RPMI7951 (cell line): ENCODE data around the gene RBM28. TPM values are rescaled to one million over a fixed set of nuclear protein-coding genes. Genes with fewer than 3 reads are reported as not detected.

Source experiments
- DNase-seq: peaks from one replicate; pipeline ENCODE4 v3.0.0-alpha.2; 2012; ENCODE audit warnings: low read depth
- total RNA-seq: library from RNA; depleted of rRNA; stranded (reverse); fragments of >200 nt; shearing (Covaris generic); gene quantifications from 2 replicates; pipeline ENCODE4 v1.2.3, GENCODE V29; 2014; rRNA removed

The RBM28 gene, protein sequence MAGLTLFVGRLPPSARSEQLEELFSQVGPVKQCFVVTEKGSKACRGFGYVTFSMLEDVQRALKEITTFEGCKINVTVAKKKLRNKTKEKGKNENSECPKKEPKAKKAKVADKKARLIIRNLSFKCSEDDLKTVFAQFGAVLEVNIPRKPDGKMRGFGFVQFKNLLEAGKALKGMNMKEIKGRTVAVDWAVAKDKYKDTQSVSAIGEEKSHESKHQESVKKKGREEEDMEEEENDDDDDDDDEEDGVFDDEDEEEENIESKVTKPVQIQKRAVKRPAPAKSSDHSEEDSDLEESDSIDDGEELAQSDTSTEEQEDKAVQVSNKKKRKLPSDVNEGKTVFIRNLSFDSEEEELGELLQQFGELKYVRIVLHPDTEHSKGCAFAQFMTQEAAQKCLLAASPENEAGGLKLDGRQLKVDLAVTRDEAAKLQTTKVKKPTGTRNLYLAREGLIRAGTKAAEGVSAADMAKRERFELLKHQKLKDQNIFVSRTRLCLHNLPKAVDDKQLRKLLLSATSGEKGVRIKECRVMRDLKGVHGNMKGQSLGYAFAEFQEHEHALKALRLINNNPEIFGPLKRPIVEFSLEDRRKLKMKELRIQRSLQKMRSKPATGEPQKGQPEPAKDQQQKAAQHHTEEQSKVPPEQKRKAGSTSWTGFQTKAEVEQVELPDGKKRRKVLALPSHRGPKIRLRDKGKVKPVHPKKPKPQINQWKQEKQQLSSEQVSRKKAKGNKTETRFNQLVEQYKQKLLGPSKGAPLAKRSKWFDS
- 11.7 and 11.8 TPM in 2 replicates for total RNA-seq

DNA sequence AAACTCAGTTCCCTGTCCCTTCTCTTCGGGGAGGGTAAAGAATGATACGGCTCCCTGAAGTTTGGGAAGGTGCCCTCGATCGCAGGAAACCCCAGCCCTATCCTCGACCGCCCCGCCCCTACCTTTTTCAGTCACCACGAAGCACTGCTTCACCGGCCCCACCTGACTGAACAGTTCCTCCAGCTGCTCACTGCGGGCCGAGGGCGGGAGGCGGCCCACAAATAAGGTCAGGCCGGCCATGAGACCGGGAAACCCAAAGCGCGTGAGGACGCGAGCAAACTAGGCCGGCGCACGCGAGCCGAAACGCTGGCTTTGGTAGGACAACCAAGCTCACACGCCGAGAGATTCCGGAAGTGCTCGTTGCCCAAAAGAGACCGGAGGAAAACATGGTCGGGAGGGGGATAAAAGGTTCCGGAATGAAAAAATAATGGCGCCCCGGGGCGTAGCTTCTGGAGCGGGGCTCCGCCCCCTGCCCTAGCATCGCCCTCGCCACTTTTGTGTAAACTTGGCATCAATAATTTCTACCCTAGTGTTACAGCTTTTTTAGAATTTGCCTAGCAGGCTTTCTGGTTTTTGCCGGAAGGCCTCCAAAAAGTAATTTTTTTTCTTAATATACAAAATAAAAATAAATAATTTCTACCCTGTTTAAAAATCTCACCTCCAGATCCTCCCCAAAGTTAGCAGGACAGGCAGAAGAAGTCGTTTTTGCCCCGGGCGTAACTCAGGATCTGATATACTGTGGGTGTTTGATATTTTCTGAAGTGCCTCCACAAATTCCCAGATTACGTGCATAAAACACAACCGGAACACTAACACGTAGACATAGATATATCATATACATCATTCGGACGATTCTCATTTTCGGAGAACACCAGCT is at the start of gene RBM28:
Gene RBM28, minus strand, starts transcription at position 355 of the 877 bp plus-strand sequence. Its CDS starts 115 bp downstream, at position 240.
- DNase-seq, result peak; percentile 92

DNA sequence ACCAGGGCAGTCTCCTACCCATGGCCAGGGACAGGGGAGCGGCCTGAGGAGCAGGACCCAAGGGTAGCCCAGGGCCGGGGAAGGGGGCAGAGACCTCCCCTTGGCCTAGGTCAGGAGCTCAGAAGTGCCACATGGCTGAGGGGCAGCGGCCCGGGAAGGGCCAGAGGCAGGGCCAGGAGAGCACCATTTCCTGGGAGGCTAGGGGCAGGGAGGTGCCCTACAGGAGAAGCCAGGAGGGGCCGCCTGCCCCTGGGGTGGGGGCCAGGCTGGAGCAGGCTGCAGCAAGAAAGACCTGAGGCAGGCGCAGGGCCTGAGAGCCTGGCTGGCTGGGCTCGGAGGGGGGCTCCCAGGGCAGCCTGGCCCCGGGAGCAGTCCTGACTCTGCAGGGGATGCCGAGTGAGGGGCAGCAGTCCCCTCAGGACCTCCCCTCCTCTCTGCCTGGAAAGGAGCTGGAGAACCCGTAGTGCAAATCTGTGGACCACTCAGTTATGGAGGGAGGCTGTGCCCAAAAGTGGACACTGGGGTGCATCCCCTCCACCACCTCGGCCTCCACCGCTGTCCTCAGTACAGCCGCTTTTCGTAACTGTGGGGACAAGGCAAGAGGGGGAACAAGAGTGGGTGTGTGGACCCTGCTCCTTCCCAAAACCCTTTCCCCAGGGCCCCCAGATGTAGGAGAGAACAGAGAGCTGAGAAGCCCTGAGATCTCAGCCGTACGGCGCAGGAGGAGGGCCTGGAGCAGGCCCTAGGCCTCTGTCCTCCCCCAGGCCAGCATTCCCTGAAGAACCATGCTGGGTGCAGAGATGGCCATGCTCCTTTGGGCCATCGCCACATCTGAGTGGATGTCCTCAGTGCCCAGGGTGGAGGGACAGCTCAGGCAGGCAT is 49.0 kb upstream of the RBM28 start:
- no peak for DNase-seq

DNA sequence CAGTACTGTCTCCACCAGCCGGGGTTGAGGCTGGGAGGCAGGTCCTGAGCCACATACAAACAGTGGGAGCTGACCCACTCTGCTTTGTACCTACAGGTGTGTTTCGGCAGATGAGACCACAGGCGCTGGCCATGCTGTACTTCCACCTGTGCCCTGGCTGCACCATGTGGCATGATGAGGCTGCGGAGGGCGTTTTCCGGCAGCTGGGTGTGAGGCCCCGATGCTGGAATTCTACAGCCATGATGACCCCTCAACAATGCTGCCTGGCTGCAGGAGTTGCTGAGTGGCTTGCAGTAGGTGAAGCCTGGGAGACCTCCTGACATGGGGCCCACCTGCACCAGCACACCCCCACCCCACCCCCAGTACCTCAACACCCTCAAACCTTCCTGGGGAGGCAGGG is 48.1 kb upstream of the RBM28 start:
- DNase-seq, result no peak

DNA sequence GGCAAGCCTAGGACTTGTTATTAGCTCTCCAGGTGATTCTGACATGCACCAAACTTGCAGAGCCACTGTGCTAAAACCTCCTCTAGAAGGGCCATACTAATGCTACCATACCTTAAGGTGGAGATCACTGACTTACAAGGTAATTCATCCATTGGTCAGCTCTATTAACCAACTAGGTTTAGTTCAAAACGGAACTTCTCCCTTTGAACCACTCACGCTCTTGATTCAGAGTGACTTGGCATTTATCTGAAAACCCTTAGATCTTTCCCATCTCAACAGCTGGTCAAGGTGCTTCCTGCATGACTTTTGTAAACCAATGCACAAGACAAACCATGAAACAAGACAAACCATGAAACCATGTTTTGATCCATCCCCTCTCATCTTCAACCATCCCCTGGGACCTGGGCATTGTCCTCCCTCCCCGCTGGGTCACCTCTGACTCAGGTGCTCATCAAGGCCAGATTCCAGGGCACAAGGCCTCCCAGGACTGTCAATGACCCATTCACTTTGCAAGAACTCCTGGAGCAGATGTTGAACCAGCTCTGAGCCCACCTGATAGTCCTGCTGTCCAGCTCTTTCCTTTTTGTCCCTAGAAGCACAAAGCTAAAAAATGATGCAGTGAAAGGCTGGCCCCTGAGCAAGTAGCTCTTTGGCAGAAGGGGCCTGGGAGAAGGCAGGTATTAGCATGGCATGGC is 47.3 kb upstream of the RBM28 start:
- no peak for DNase-seq

DNA sequence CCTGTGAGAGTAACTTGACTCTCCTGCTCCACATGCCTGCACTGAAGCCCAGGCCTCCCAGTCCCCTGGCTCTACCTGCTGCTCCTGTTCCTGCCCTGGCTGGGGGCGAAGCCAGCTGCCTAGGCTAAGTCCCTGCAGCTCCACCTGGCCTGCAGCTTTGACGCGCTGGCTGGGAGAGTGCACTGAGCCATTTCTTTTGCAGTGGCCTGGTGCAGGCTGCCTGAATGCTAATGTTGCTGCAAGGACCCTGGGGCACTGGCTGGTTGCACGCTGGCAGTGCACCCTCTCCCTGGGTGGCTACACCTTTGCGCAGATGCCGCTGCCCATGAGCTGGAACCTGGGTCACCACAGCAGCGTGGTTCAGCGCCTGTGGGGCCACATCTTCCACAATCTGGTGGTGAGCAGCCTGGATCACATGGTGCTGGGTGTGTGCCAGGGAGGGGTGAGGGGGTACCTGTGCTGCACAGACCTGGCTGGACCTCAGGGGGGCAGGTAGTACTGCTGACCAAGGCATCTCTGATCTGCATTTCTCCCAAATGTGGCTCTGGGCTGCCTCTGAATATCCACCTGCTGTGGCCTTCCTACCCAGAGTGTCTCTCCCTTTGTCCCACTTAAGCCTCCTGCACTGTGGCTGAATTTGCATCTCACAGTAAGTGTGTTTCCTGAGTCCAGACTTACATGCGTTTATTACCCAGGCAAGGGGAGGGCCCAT is 46.1 kb upstream of the RBM28 start:
- DNase-seq, result no peak

DNA sequence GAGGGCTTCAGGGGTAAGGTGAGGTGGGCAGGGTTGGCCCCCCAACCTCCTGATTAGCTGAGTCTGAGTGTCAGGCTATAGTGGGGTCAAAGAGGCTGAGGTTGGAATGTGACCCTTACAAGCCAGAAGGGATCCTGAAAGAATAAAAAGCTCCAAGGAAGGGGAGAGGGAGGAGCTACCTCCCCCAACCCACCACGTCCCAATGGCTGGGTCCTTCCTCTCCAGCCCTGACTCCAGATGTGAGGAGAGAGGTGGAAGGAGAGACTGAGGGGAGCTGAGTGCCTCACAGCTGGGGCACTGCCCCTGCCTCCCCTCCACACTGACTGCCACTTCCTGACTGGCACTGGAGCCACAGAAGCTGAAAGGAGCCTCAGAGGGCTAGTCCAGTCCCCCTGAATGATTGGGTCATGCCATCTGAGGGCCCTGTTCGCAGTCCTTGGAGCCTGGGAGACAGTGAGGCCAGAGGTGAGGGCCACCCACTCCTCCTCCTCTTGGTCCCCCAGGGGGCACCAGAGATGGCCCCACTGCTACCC is 45.4 kb upstream of the RBM28 start:
- no peak for DNase-seq

DNA sequence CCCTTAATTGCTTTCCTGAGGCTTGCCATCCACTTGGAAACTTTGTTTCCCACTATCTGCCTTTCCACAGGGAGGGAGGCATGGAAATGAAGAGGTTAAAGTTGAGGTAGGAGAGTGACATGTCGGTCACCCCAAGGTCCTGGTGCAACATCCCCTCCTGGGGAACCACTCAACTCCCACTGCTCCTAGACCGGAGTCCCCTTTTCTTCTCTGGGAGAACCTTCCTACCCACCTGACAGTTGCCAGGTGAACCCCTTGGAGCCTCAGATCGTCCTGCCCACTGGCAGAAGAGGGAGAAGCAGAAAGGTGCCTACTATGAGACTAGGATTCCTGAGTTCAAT is 44.4 kb upstream of the RBM28 start:
- no peak for DNase-seq

DNA sequence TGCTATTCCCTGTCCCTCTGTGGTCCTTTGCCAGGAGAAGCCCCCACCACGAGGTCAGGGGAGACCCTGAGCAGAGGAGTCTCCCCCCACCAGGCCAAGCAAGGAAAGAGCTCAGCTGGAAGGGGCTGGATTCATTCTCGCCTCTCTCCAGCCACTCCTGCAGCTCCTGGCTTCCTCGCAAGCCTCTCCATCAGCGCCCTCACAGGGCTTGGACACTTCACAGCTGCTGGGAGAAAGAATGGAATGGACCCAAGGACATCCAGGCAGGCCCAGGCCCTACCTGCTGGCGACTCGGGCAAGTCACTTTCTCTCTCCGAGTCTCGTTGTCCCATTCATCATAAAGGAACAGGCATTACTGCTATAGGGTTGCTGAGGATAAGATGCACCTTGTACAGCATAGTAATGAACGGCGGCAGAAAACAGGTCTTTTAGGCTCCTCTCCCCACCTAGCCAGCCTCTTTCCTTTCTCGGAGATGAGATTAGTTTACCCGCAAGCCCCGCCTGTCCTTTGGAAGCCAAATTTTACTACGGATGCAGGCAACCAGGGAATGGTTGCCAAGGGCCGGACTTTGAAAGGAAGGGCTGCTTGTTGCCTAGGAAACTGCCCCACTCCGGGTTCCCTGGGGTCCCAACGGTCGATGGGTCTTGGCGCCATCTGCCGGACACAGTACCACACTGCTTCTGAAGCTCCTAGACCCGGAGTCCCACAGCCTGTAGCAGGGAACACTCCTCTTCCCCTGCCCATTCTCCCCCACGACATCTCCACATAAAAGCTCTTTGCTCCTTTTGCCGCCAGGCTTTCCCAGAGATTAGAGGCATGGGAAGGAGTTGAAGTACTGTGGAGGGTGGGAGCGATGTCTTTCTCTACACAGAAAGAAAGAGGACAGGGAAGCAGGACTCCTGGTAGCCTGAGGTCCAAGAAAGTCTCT is 43.8 kb upstream of the RBM28 start:
- peak; percentile 63 for DNase-seq

DNA sequence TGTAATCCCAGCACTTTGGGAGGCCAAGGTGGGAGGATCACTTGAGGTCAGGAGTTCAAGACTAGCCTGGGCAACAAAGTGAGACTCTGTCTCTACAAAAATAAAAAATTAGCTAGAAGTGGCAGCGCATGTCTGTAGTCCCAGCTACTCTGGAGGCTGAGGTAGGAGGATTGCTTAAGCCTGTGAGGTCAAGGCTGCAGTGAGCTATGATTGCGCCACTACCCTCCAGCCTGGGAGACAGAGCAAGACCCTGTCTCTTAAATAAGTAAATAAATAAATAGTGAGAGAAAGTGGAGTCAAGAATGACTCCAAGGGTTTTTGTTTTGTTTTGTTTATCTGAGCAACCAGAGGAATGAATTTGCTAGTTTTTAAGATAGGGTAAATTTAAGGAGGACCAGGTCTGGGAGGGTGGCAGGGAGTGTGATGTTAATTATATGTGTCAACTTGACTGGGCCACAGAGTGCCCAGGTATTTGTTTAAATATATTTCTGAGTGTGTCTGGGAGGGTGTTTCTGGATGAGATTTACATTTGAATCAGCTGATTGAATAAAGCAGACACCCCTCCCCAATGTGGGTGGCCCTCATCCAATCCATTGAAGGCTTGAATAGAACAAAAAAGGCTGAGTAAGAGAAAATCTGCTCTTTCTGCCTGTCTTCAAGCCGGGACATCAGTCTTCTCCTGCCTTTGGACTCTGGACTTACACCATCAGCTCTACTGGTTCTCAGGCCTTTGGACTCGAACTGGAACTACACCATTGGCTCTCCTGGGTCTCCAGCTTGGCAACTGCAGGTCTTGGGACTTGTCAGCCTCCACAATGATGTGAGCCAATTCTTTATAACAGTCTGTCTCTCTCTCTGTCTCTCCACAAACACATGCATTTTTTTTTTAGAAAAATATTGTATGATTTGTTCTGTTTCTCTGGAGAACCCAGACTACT is 42.5 kb upstream of the RBM28 start:
- no peak for DNase-seq

DNA sequence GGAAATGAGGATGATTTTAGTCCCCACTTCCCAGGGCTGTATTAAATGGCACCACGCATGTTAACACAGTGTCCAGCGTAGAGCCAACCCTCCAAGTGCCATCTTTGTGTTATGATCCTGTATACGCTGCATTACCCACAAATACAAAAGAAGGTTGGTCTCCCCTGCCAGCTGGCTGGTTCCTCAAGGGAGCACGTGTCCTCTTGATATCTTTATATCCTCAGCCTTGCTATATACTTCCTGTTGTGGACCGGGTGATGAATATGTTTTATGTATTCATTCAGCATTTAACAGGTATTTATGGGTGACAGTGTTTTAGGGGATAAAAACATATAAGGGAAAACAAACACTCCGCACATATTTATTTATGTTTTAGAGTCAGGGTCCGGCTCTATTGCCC is 41.0 kb upstream of the RBM28 start:
- DNase-seq, result no peak

DNA sequence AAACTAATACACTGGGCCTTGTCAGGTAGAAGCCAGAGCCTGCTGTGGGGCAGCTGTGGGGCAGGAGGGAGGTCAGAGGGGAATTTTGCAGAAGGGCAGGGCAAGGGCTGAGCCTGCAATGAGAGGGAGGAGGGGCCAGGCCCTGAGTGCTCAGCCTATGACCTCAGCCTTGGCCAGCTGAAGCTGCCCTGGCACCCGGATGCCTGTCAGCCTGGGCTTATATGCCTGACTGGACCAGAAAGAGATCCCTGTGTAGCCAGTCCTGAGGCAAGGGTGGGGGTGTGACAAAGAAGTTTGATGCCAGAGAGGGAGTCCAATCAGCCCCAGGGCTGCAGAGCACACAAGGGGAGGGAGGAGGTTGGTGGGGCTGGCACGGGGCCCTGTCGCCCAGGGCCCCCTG is 40.1 kb upstream of the RBM28 start:
- no peak for DNase-seq

DNA sequence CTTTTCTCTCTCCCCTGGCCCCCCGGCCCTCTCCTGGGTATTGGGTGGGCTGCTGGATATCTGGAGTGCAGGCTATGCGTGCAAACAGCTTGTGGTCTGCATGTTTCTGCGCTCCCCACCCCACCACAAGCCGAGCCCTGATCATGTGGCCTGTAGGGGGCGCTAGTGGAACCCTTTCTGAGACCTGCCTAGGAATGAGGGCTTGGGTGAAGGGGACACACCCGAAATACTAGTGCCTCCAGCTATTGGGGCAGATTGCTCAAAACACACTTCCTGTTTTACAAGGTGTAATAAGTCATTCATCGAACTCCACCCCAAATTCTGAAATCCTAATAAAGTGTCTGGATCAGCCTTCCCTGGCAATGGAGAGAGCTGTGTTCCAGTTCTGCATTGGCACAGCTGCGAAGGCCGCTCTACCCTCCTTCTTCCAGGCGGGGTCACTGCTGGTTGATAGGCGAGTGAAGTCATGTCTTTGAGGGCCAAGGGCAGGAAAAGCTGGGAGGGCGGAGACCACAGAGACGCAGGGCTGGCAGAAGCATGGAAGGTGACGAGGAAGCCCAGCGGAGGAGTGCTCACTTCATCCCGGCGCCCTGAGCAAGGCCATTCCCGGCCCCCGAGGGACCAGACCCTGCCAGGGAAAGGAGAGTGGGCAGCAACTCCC is 37.6 kb upstream of the RBM28 start:
- no peak for DNase-seq

DNA sequence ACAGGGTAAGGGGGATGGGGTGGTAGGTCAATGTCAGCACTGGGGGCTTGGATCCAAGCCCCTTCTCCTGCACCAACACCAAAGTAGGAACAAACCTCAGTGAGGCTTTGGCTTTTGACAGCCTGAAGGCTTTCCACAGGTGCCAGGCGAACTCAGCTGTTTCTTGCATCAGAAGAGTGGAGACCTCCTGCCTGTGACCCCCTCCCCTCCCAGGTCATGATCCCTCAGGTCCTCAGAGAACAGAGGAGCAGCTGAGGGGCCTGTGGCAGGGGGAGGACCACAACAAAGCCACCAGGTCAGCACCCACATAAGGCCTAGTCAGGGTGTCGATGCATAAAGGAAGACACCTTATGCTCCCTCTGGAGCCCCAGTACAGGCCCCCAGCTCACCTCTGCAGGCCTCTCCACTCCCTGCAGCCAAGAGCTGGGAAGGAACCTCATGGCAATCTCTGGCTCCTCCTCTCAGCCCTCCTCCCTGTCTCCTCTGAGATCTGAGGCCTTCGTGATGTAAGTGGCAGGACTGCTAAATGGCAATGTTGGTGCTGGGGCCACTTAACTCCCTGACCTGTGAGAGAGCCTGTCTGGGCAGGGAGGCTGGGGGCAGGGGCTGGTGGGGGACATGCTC is 36.9 kb upstream of the RBM28 start:
- no peak for DNase-seq

DNA sequence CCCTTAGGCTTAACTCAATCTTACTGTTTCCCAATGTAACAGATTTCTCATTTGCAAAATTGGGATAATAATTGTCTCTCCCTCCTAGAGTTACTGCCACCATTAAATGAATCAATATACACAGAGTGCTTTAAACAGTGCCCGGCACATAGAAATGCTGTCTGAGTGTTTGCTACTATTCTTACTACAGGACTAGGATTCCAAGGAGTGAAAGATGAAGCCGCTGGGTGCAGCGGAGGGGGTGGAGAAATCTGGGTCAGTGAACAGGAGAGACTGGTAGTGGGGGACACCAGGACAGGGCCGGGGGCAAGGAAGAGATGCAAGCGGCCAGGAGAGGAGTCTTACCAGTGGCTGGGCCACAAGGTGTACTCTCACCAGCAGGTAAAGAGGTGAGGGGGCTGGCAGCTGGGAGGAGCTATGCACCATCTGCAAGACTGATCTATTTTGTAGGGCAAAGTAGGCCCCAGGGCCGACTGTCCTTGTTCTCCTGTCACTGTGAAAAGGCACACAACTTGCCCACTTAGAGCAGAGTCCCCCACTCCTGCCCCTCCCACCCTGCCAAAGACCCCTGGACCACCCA is 36.3 kb upstream of the RBM28 start:
- no peak for DNase-seq

DNA sequence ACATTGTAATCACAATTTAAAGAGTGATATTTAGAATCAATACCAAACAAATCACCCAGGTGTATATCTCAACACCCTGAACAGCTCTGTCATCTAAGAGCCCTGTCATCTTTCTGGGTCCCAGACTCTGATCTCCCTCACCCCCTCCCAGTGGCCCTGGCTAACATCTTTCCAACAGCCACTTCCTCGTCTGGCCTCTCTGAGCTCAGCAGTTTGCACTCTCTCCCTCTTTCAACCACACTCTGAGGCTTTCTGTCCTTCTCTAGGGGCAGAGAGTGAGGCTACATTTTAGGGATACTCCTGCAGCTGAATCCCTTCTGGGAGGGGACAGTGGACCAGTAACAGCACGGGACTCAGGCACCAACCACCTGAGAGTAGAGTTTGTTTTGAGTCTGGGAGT is 34.9 kb upstream of the RBM28 start:
- DNase-seq, result no peak

DNA sequence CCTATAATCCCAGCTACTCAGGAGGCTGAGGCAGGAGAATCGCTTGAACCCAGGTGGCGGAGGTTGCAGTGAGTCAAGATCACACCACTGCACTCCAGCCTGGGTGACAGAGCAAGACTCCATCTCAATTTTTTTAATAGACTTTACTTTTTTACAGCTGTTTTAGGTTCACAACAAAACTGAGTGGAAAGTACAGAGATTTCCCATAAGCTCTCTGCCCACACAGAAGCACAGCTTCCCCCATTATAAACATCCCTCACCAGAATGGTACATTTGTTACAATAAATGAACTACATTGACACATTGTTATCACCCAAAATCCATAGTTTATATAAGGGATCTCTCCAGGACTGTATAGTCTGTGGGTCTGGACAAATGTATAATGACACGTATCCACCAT is 32.4 kb upstream of the RBM28 start:
- DNase-seq, result no peak
